HepG2 (cell line): ENCODE results near the gene ISOC2. TPM values are rescaled to one million over a fixed set of nuclear protein-coding genes. Genes with fewer than 3 reads are reported as not detected.

Source experiments
- GABPB1 ChIP-seq: IDR thresholded peaks from 2 replicates; pipeline ENCODE4 v1.6.1; 2016; ENCODE audit warnings: mild to moderate bottlenecking, missing genetic modification reagents, moderate library complexity, missing compliant biosample characterization
- HMG20B ChIP-seq: conservative IDR thresholded peaks from 2 replicates; pipeline ENCODE4 v1.6.1; 2016; ENCODE audit warnings: missing genetic modification reagents, missing compliant biosample characterization
- KDM3A ChIP-seq: IDR thresholded peaks from 2 replicates; pipeline ENCODE4 v1.6.1; 2018; ENCODE audit warnings: low read depth, missing compliant biosample characterization
- LBX2 ChIP-seq: sonication (generic); formaldehyde crosslinking; IDR thresholded peaks from 2 replicates; pipeline ENCODE4 v1.5.0; 2020; ENCODE audit warnings: missing genetic modification reagents, mild to moderate bottlenecking, borderline replicate concordance
- MLLT10 ChIP-seq: sonication (generic); formaldehyde crosslinking; IDR thresholded peaks from 2 replicates; pipeline ENCODE4 v1.4.0; 2020; ENCODE audit warnings: missing genetic modification reagents
- NFE2L2 ChIP-seq: fragments of 150-350 bp; IDR thresholded peaks from 2 replicates; pipeline ENCODE4 v1.6.1; 2014; ENCODE audit warnings: low read length
- SMYD3 ChIP-seq: sonication (generic); formaldehyde crosslinking; IDR thresholded peaks from 2 replicates; pipeline ENCODE4 v1.8.1; 2023; ENCODE audit warnings: mild to moderate bottlenecking, missing genetic modification reagents
- ZBTB40 ChIP-seq, 2 experiments: fragments of 450-650 bp in 1 of 2; sonication (generic) in 1 of 2; formaldehyde crosslinking in 1 of 2; IDR thresholded peaks; 2 replicates each; pipeline versions ENCODE4 v1.6.1 to v1.8.0; 2016 to 2022; ENCODE audit warnings: antibody characterized with exemption in 1 of 2, mild to moderate bottlenecking in 1 of 2, missing genetic modification reagents in 1 of 2
- ZNF101 ChIP-seq: sonication (generic); formaldehyde crosslinking; IDR thresholded peaks from 2 replicates; pipeline ENCODE4 v1.4.0; 2020; ENCODE audit warnings: mild to moderate bottlenecking, low read depth, missing genetic modification reagents, borderline replicate concordance
- polyA plus RNA-seq, 8 experiments: library from polyadenylated mRNA; depleted of rRNA in 3 of 8; stranded (reverse) in 7 of 8; unstranded in 1 of 8; fragments of >200 nt; fragmentation: Illumina TruSeq in 4 of 8; extraction: Trizol in 4 of 8; gene quantifications; 2 replicates each; pipeline versions ENCODE4 v1.2.1 to v1.2.3, GENCODE V29; 2011 to 2016; ENCODE audit warnings: low read depth in 4 of 8, missing spikeins in 1 of 8, mixed read lengths in 1 of 8; ENCODE audit not compliant: insufficient read depth in 1 of 8
- total RNA-seq, 5 experiments: library from RNA; depleted of rRNA; stranded (reverse); fragments of >200 nt; fragmentation: Illumina TruSeq; extraction: Trizol; gene quantifications; 2 replicates each; pipeline ENCODE4 v1.2.3, GENCODE V29; 2016; ENCODE audit warnings: low read depth in 1 of 5

The ISOC2 gene
- total and polyA plus RNA-seq, 2 of the 13 experiments (the other 11 are each of a cell fraction or from before 2014, with no cell fraction given): 76.8 to 105 TPM

GRCh38 chr19:55441319-55441691 lies 20.1 kb downstream of the ISOC2 start (continued):
- TF ChIP-seq ZNF101 (CRISPR knock-in tag): no peak
- no peak for TF ChIP-seq HMG20B
- TF ChIP-seq GABPB1 (CRISPR knock-in tag): no peak
- no peak for TF ChIP-seq MLLT10 (CRISPR knock-in tag)
- TF ChIP-seq LBX2 (CRISPR knock-in tag): no peak
- no peak for TF ChIP-seq SMYD3 (CRISPR knock-in tag)
- TF ChIP-seq ZBTB40 (IDR thresholded peaks at IDR 0.05): no peak
- no peak for TF ChIP-seq ZBTB40 (CRISPR knock-in tag; IDR thresholded peaks at IDR 0.05)
- no peak for TF ChIP-seq KDM3A
- no peak for TF ChIP-seq NFE2L2
